CD4-positive, alpha-beta T cell treated with Interferon gamma for 1 hour (primary cell): ENCODE measurements around the gene LZTS3.
"Not testable (repeated sequence)": the region's sequence is repeated elsewhere in the genome, so short reads cannot be mapped to it uniquely, and the experiment has no call there.

Experiments
- DNase-seq: peaks from one replicate; pipeline ENCODE4 v3.0.0-alpha.2; 2020

LZTS3 gene

DNA sequence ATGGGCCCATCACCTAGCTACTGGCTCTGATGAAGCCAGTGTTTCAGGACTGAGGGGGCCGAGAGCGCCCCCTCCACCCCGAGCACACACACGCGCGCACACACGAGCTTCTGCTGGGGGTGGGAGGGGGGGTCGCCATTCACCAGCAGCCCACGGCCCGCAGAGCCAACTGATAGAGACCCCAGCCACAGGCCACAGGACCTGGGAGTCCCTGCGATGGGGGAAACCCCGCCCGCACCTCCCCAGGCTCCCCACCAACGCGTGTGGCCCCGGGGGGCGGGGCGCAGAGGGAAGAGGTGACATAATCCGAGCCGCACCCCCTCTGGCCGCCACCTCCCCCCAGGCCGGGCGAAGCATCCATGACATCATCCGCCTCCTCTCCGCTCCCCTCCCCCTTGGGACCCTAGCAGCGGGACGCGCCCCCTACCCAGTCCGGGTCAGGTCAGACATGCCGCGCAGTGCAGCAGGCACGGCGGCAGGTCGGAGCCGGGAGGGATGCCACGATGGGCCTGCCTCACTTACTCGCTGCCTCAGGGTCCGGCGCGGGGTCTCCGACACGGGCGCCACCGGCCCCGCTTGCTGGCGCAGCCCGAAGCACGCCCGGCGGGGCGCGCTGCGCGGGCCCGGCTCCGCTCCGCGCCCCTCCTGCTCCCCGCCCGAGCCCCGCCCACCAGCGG lies at the start of gene LZTS3:
TSS of gene LZTS3 (minus strand) at position 617 of the 677 bp plus-strand sequence. CDS start 6,386 bp downstream, outside the sequence.
- peak; percentile 92 for DNase-seq

DNA sequence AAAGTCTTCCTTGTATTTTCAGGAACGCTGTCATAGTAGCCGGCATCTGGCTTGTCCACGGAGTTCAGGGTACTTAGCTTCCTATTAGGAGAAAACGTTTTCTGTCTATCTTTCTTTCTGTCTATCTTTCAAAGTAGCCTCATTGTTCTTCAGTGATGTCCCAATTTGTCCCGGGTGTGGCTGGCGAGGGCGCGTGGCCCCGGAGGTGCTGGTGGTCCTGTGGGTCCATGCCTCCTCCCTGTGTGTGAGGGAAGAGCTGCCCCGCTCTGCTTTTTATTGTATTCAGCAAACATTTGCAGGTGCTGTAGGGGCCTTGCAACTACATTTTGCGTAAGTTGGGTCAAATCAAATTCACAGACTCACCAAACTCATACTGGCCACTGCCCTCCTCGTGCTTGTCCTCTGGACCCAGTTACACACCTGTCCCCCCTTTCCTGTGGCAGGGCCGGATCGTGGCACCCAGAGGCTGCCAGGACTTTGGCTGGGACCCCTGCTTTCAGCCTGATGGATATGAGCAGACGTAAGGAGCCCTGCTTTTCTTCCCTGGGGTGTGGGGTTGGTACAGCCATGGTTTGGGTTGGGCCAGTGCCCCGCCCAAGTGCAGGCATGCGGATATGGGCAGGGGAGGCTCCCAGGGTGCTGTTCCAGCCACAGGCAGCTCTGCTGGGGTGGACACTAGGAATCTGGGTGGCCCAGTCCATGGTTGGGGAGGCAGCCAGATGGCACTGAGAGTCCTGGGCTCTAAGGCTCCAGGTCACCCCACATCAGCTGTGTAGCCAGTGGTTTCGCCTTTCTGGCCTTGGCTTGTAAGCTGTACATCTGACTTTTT lies 48.3 kb upstream of the LZTS3 start:
- no peak for DNase-seq

- DNase-seq = peak; percentile 65
Observed at GRCh38 chr20:3218307-3218988, 45.1 kb upstream of the LZTS3 start.

DNA sequence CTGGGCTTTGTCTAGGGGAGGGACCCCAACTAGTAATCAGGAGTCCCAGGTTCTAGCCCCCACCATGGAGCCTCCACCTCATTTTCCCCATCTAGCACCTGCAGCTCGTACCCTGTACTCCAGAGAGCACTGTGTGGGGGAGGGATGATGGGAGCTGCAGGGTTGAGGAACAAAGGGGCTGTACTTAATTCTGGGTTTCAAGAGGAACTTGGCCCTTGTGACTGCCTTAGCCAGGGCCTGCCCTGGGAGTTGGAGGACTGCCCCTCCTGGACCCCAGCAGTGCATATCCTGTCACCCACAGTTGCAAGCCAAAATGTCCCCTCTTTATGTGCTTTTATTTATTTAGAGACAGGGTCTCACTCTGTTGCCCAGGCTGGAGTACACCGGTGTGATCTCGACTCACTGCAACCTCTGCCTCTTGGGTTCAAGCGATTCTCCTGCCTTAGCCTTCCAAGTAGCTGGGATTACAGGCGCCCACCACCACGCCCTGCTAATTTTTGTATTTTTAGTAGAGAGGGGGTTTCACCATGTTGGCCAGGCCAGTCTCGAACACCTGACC lies 42.1 kb upstream of the LZTS3 start:
- not testable (repeated sequence) for DNase-seq

- DNase-seq = no peak
Observed at GRCh38 chr20:3213226-3213625, 39.9 kb upstream of the LZTS3 start.

DNA sequence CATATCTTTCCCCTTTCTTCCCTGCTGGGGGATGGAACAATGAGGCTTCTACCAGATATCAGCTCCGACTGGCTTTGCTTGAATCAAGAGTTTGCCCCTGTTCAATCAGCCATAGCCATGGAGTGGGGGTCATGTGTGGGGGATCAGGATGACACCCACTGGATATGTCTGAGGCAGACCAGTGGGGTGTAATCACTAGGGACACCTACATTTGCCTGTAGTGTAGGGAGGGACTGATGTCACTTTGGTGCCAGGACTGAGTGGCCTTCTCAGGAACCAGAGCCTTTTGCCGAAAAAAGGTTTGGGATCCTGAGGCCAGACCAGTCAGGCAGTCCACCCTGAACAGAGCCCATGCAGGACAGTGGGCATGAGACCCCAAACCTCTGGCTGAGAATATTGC lies 37.0 kb upstream of the LZTS3 start:
- DNase-seq = no peak

DNA sequence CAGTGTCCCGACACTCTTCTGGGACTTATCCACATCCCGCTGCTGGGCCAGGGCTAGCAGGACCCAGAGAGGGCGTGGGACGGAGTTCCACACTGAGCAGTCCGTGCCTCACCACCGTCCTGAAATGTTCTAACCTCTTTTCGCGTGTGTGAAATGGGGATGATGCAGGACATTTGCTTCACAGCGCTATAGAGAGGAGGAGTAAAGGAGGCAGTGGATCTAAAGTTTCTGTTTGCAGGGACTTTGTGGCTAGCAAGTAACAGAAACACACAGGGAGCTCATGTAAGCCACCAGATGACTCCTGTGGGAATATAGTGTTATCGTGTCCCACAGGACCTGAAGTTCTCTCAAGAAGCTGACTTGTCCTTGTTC lies 36.6 kb upstream of the LZTS3 start:
- DNase-seq = no peak

DNA sequence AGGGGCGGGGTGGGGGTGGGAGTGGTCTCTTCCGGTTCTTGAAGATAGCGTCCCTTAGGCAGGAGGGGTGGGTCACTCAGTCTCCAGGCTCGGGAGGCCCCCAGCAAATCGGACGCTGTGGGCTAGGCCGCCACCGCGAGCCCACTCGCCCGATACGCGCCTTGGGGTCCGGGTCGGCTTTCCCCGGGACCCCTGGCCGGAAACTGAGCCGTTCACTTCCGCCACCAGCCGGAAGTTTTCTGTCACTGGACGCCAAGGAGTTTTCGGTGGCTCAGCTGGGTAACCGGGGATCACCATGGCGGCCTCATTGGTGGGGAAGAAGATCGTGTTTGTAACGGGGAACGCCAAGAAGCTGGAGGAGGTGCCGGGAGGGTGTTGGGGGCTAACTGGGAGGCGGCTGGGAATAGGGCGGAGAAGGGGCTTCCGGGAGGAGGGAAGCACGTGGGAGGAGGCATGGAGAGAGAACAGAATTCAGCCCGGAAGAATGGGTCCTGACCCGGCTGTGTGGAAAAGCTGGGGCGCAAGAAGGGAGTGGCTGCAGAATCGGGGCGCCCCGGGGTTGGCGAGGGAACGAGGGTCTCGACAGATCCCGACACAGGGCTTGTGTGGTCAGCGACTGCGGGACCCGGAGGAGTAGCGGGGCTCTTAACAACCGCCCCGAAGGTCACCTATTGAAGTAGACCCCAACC lies 36.1 kb upstream of the LZTS3 start, which contains the start of gene ITPA:
TSS of gene ITPA (plus strand) at position 242 of the 689 bp plus-strand sequence. CDS start at position 296, 54 bp downstream.
- peak; percentile 51 for DNase-seq

GRCh38 chr20:3208786-3209256 lies 35.5 kb upstream of the LZTS3 start:
- no peak for DNase-seq

GRCh38 chr20:3204124-3204794 lies 30.9 kb upstream of the LZTS3 start, which contains the start of gene DDRGK1:
Gene DDRGK1 (minus strand): TSS chr20:3204682. CDS start chr20:3204627, 55 bp downstream.
- DNase-seq = peak; percentile 87

DNA sequence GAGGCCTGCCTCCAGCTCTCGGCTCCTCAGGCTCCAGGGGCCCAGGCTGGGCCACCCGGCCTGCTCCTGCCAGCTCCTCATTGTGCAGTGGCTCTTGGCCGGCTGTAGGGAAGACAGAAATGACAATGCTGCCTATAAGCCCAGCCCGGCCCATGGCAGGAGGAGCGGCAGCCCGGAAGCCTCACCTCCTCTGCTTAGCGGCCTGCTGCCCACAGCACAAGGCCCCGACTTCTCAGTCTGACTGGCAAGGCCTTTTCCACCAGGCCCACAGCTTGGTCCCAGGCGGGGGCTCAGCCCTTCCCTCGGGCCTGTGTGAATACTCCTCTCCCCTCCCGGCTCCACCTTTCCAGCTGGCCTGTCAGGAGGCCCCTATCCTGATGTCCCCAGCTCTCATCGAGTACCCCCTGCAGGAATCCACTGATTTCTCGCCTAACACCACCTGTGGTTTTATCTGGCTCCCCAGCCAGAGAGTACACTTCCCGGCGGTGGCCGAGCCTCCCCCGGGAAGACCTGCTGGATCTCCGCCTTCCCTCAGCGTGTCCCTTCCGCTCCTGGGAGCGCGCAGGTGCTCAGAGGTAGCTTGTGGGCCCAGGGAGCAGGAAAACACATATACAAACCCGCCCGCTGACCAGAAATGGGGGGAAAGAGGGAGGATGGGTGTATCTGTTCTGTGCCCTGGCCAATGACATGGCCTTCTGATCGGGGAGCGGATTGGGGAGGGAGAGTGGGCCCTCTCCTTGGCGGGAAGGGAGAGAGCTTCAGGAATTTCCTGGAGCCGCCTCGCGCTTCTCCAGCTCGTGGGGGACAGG lies 30.2 kb upstream of the LZTS3 start:
- no peak for DNase-seq

- DNase-seq = no peak
Observed at GRCh38 chr20:3202965-3203314, 29.6 kb upstream of the LZTS3 start.

GRCh38 chr20:3199976-3200755 lies 26.8 kb upstream of the LZTS3 start:
- no peak for DNase-seq

DNA sequence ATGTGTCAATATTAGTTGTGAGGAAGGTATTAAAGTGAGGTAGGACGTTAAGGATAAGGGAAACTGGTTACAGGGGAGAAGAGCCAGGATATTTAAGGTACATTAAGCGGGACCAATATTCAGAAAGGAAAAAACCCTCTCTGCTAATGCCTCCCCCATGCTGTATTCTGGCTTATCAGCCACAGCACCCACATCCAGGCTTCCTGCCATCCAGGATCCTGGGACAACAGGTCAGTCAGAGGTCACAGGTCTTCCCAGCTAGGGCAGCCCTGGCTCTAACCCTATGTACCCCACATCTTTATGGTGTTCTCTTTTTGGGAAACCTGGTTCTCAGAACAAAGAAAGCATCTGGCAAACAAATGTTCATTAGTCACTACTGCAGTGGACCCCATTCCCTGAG lies 25.9 kb upstream of the LZTS3 start:
- no peak for DNase-seq

GRCh38 chr20:3195590-3196237 lies 22.4 kb upstream of the LZTS3 start:
- DNase-seq = no peak

DNA sequence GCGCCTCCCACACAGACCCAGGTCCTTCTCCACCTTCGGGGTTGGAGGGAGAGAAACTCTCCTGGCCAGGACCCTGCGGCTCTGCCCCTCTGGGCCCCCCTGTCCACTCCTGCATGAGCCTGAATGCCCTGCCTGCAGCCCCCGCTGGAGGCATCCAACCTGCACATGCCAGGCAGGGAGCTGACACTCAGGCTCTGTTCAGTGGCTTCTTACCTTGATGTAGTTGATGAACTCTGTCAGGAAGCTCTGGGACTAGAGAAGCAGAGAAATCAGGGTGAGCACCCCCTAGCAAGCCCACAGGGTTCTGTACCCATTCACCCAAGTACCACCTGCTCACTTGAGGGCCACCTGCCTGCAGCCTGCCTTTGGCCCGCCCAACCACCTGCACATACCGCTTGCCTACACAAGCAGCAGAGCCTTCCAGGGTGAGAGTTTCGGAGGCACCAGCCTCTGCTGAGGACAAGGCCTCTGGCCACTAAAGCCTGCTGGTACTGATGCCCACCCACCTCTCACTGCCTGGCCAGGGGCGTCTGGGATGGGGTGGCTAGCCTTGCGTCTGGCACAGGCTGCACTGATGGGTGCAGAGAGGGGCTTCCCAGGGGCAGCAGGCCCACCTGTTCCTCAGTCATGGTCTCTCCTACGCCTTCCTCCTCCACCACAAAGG lies 21.4 kb upstream of the LZTS3 start:
- DNase-seq = no peak

GRCh38 chr20:3193806-3194616 lies 20.7 kb upstream of the LZTS3 start:
- DNase-seq = no peak
